ENCODE results near the gene CCDC149.
A peak's percentile ranks its signal among the peaks of the same experiment; 100 is the strongest.

DNA sequence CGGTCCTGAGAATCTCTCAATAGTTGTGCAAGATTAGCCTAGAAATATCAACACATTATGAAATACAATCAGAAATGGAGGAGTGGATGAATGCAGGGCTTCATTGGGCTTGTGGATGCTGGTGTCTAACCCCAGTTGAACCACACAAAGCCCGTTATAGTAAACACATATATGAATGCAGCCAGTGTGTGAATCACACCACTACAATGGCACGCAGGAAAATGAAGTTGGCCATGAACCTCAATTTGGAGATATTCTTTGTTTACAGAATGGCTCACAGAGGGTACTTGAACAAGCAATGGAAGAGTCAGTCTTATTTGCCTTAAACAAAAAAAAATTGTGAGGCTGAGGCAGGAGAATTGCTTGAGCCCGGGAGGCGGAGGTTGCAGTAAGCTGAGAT is 59.7 kb downstream of the CCDC149 start:
- TF ChIP-seq POLR2A (IDR thresholded peaks at IDR 0.05) (no peak), POLR2AphosphoS5 (IDR thresholded peaks at IDR 0.05) (peak in 1 of 3 donors; percentile 17)

Measured in transverse colon (tissue), 3 donors.